BE2C (cell line): Measurements from ENCODE around the gene SERTAD4. TPM values are rescaled to one million over a fixed set of nuclear protein-coding genes. Genes with fewer than 3 reads are reported as not detected.
"Not testable (repeated sequence)": the region's sequence is repeated elsewhere in the genome, so short reads cannot be mapped to it uniquely, and the experiment has no call there.

ENCODE experiments used
- DNase-seq: peaks from one replicate; pipeline ENCODE4 v3.0.0-alpha.2; 2020
- H3K27me3 ChIP-seq: fragments of 250-450 bp; sonication (Bioruptor Pico); 2 replicates; pipeline ENCODE4 v1.5.1; 2020; ENCODE audit warnings: mild to moderate bottlenecking
- H3K36me3 ChIP-seq: fragments of 250-450 bp; sonication (Bioruptor Pico); 2 replicates; pipeline ENCODE4 v1.5.1; 2020; ENCODE audit warnings: mild to moderate bottlenecking
- H3K4me1 ChIP-seq: fragments of 250-450 bp; sonication (Bioruptor Pico); 2 replicates; pipeline ENCODE4 v1.5.1; 2020
- H3K4me3 ChIP-seq: 2 replicates; pipeline ENCODE4 v1.5.1; 2011; ENCODE audit warnings: low read depth, low read length
- H3K9me3 ChIP-seq: fragments of 250-450 bp; sonication (Bioruptor Pico); 2 replicates; pipeline ENCODE4 v1.5.1; 2020
- polyA plus RNA-seq: library from polyadenylated mRNA; unstranded; fragments of >200 nt; gene quantifications from one replicate; pipeline ENCODE4 v1.2.1, GENCODE V29; 2012; ENCODE audit warnings: low read depth, missing spikeins; ENCODE audit not compliant: insufficient read length, insufficient read depth
- TF ChIP-seq, protein P1 (sequence below): IDR thresholded peaks from 2 replicates; pipeline ENCODE4 v1.5.1; 2012; ENCODE audit warnings: mild to moderate bottlenecking, low read depth, low read length

Gene SERTAD4
- polyA plus RNA-seq: 4.8 TPM

DNA sequence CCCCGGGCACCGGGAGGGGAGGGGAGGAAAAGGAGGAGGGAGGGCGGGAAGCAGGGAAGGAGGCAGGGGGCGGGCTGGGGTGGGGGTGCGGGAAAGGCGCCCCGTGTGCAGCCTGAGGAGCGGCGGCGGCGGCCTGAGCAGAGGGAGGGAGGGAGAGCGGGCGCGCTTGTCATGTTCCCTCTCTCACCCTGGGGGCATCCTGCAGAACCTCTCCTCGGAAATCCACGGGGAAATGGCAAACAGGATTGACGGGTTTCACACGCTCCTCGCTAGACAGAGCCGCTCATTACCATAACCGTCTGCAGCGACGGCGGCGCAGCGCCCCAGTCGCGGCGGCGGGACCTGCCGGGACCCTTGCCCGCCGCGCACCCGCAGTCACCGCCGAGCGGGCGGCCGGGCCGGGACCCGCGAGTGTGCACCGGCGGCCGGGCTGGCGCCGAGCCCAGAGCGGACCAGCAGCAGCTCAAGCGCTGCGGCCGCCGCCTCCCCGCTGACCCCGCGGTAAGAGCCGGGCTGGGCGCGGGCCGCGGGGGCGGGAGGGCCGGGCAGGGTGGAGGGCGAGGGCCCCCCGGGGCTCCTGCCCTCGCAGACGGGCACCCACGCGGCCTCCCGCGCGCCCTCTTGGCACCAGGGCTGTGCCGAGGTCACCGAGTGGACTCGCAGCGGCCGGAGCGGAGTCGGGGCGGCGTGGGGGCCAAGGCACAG, at the start of gene SERTAD4:
TSS of gene SERTAD4 (plus strand) at position 286 of the 705 bp plus-strand sequence. CDS start 5,165 bp downstream, outside the sequence.
- peak; percentile 77 for DNase-seq
- Histone ChIP-seq H3K9me3 (no peaks in the 10 kb centered on the region), H3K4me3 (peak within 1 kb of the TSS; percentile 75), H3K36me3 (no peaks in the 10 kb centered on the region), H3K27me3 (no peaks in the 10 kb centered on the region), H3K4me1 (peaks cover 7% of the 10 kb centered on the region; the same call in 1 of the 2 replicates)
- TF ChIP-seq, protein P1, sequence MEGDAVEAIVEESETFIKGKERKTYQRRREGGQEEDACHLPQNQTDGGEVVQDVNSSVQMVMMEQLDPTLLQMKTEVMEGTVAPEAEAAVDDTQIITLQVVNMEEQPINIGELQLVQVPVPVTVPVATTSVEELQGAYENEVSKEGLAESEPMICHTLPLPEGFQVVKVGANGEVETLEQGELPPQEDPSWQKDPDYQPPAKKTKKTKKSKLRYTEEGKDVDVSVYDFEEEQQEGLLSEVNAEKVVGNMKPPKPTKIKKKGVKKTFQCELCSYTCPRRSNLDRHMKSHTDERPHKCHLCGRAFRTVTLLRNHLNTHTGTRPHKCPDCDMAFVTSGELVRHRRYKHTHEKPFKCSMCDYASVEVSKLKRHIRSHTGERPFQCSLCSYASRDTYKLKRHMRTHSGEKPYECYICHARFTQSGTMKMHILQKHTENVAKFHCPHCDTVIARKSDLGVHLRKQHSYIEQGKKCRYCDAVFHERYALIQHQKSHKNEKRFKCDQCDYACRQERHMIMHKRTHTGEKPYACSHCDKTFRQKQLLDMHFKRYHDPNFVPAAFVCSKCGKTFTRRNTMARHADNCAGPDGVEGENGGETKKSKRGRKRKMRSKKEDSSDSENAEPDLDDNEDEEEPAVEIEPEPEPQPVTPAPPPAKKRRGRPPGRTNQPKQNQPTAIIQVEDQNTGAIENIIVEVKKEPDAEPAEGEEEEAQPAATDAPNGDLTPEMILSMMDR: no peak

DNA sequence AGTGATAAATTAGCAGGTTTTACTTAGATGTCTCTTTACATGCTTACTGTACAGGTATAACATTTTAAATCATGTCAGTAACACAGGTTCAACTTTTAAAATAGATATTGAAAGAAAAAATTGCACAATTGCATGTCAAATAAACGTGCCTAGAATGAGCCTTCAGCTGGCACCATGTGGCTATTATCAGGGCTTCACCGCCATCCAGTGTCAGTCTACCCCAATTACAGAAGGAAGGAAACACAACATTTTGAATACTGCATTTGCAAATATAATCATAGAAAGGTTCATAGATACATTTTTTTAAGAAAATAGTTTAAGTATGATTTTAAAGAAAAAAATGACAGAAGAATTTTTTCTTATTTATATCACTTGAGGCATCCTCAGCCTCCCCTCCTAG, 47.5 kb upstream of the SERTAD4 start:
- no peaks in the 10 kb centered on the region for H3K4me1 ChIP-seq
- no peak overlapping the region for H3K4me3 ChIP-seq
- no peaks in the 10 kb centered on the region for H3K9me3 ChIP-seq
- no peak for DNase-seq
- TF ChIP-seq, protein P1: peak; percentile 27
- no peaks in the 10 kb centered on the region for H3K27me3 ChIP-seq
- no peaks in the 10 kb centered on the region for H3K36me3 ChIP-seq

DNA sequence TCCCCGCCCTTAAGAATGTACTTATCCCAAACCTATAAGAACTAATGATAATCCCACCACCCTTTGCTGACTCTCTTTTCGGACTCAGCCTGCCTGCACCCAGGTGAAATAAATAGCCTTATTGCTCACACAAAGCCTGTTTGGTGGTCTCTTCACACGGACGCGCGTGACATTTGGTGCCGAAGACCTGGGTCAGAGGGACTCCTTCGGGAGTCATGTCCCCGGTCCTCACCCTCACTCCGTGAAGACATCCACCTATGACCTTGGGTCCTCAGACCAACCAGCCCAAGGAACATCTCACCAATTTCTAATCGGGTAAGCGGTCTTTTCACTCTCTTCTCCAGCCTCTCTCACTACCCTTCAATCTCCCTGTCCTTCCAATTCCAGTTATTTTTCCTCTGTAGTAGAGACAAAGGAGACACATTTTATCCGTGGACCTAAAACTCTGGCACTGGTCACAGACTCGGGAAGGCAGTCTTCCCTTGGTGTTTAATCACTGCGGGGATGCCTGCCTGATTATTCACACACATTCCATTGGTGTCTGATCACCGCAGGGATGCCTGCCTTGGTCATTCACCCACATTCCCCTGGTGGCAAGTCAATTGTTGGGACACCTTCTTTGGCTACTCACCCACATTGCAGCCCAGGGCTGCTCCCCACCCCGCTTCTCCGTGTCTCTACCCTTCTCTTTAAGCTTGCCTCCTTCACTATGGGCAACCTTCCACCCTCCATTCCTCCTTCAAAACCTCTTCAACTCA, 44.6 kb upstream of the SERTAD4 start:
- not testable (repeated sequence) for H3K9me3 ChIP-seq, H3K4me3 ChIP-seq, DNase-seq, H3K27me3 ChIP-seq, H3K4me1 ChIP-seq, H3K36me3 ChIP-seq

GRCh38 chr1:210189426-210189825, 43.2 kb upstream of the SERTAD4 start:
- no peaks in the 10 kb centered on the region for H3K27me3 ChIP-seq
- no peak for DNase-seq
- TF ChIP-seq, protein P1: no peak
- no peaks in the 10 kb centered on the region for H3K36me3 ChIP-seq
- no peaks in the 10 kb centered on the region for H3K4me1 ChIP-seq
- no peak overlapping the region for H3K4me3 ChIP-seq
- H3K9me3 ChIP-seq: no peaks in the 10 kb centered on the region

DNA sequence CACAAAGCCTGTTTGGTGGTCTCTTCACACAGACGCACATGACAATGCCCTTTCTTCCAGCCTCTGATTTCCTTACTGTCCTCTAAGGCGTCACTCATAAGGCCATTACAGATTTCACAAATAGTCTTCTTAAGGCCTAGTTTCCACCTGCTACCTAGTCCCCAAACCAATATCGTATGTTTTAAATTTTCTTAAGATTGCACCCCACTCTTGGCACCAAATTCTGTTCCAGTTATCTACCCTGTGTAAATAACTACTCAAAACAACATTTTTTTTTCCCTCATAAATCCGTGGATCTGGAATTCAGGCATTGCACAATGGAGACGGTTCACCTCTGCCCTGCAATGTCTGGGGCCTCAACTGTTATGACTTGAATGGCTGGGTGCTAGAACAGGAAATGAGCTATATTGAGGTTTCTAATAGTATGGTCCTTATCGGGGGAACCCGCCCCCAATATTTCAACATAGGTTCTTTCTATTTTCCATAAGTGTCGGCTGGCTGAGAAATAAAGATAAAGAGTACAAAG, 36.9 kb upstream of the SERTAD4 start:
- Histone ChIP-seq H3K4me1 (no peaks in the 10 kb centered on the region), H3K36me3 (no peaks in the 10 kb centered on the region), H3K4me3 (no peak overlapping the region), H3K9me3 (no peaks in the 10 kb centered on the region), H3K27me3 (no peaks in the 10 kb centered on the region)
- no peak for DNase-seq
- TF ChIP-seq, protein P1: no peak

DNA sequence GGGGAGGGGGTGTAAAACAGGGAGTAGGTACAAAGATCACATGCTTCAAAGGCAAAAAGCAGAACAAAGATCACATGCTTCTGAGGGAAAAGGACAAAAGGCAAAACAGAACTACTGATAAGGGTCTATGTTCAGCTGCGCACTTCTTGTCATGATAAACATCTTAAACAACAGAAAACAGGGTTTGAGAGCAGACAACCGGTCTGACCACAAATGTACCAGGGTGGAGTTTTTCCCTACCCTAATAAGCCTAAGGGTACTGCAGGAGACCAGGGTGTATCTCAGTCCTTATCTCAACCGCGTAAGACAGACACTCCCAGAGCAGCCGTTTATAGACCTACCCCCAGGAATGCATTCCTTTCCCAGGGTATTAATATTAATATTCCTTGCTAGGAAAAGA, 36.3 kb upstream of the SERTAD4 start:
- not testable (repeated sequence) for H3K27me3 ChIP-seq, H3K4me3 ChIP-seq, DNase-seq, H3K4me1 ChIP-seq, H3K9me3 ChIP-seq, H3K36me3 ChIP-seq

DNA sequence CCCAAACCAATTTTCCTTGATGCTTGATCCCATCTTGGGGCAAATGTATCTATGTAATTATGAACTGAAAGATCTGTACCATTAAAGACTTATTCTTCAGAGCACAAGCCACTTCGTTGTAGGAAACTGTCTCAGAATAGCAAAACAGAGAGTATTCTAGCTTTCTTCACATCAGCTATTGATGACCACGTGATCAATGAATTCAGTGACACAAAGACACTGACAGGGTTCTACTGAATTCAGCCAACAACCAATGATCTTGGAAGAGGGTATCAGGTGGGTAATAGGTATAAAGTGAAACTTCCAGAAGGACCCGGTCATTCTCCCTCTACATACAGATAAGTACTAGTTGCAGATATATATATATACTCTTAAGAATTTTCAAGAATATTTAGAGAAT, 33.8 kb upstream of the SERTAD4 start:
- no peaks in the 10 kb centered on the region for H3K9me3 ChIP-seq
- H3K4me1 ChIP-seq: no peaks in the 10 kb centered on the region
- H3K36me3 ChIP-seq: no peaks in the 10 kb centered on the region
- TF ChIP-seq, protein P1: no peak
- no peaks in the 10 kb centered on the region for H3K27me3 ChIP-seq
- H3K4me3 ChIP-seq: no peak overlapping the region
- no peak for DNase-seq
